Measurements from ENCODE around the gene ISY1. TPM values are rescaled to one million over a fixed set of nuclear protein-coding genes. Genes with fewer than 3 reads are reported as not detected.
A peak's percentile ranks its signal among the peaks of the same experiment; 100 is the strongest.
"Not testable (repeated sequence)": the region's sequence is repeated elsewhere in the genome, so short reads cannot be mapped to it uniquely, and the experiment has no call there.

The ISY1 gene
- total RNA-seq, 1 experiment from 2014 or later: 35.6 TPM

DNA sequence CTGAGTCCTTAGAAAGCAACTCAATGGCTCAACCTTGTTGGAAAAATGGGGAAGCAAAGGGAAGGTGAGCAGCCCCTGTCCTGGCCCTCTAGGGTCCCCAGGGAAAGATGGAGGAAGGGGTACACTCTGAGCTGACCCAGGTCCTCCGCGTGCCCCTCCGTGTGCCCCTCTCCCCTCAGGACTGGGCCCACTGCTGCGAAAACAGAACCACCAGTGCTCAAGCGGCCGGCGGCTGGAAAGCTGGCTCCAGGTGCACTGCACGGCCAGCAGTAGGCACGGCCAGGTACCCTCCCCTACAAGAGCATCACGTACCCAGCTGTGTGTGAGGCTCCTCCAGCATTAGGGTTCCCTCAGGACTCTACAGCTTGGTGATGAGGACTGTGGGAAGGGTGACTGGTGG, 65.6 kb downstream of the ISY1 start:
- Mint-ChIP-seq H3K4me1 (ENCODE audit: low read depth, unreplicated experiment) (no peaks in the 10 kb centered on the region), H3K9me3 (ENCODE audit: unreplicated experiment) (no peaks in the 10 kb centered on the region)
- CTCF ChIA-PET: no interaction called here

DNA sequence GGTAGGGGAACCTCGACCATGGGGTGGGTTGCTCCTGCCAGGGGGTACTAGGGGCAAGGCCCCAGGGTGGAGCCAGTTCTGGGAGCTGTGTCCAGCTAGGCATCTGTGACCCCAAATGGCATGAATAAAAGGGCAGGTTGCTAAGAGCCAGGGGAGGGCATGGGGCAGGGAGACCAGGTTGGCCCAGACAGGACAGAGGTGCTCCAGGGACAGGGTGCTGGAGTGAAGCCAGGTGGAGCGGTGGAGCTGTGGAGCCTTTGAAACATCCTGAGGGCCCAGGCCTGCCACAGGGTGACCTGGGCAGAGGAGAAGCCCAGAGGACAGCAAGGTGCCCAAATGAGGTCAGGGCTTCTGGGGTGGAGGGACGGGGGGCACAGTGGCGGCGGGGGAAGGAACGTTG, 72.6 kb downstream of the ISY1 start:
- H3K27me3 Mint-ChIP-seq (ENCODE audit: insufficient read depth, unreplicated experiment); H3K36me3 ChIP-seq (ENCODE audit: control insufficient read depth, insufficient read depth, low read length); H3K36me3 Mint-ChIP-seq (ENCODE audit: insufficient read depth, unreplicated experiment); DNase-seq; H3K9me3 Mint-ChIP-seq (ENCODE audit: unreplicated experiment); H3K27ac Mint-ChIP-seq (ENCODE audit: unreplicated experiment); POLR2A ChIA-PET; CTCF ChIA-PET; H3K4me1 Mint-ChIP-seq (ENCODE audit: low read depth, unreplicated experiment); H3K4me3 ChIP-seq (ENCODE audit: low read depth, low read length); H3K4me3 Mint-ChIP-seq (ENCODE audit: unreplicated experiment); H3K9me3 ChIP-seq; H3K27me3 ChIP-seq (replicated peaks; ENCODE audit: control insufficient read depth, insufficient read depth, low read length); intact Hi-C loops (cut with micrococcal nuclease; ENCODE audit: unreplicated experiment); H3K4me1 ChIP-seq; BruUV-seq (replicated peaks): not testable (repeated sequence)

More for the DNA sequence above, 65.6 kb downstream of the ISY1 start:
- intact Hi-C loops (cut with micrococcal nuclease; ENCODE audit: unreplicated experiment): no loop called here
- POLR2A ChIA-PET: no interaction called here
- H3K36me3 Mint-ChIP-seq (ENCODE audit: insufficient read depth, unreplicated experiment): peaks cover 9% of the 10 kb centered on the region
- no peaks in the 10 kb centered on the region for H3K36me3 ChIP-seq (ENCODE audit: control insufficient read depth, insufficient read depth, low read length)
- no peak for DNase-seq
- TF ChIP-seq, protein P1, sequence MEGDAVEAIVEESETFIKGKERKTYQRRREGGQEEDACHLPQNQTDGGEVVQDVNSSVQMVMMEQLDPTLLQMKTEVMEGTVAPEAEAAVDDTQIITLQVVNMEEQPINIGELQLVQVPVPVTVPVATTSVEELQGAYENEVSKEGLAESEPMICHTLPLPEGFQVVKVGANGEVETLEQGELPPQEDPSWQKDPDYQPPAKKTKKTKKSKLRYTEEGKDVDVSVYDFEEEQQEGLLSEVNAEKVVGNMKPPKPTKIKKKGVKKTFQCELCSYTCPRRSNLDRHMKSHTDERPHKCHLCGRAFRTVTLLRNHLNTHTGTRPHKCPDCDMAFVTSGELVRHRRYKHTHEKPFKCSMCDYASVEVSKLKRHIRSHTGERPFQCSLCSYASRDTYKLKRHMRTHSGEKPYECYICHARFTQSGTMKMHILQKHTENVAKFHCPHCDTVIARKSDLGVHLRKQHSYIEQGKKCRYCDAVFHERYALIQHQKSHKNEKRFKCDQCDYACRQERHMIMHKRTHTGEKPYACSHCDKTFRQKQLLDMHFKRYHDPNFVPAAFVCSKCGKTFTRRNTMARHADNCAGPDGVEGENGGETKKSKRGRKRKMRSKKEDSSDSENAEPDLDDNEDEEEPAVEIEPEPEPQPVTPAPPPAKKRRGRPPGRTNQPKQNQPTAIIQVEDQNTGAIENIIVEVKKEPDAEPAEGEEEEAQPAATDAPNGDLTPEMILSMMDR (IDR thresholded peaks at IDR 0.05; ENCODE audit: insufficient read depth in 1 of 2, low read depth in 1 of 2, low read length in 1 of 2, severe bottlenecking in 1 of 2, unreplicated experiment in 1 of 2): no peak
- H3K9me3 ChIP-seq: no peaks in the 10 kb centered on the region
- H3K4me3 ChIP-seq (ENCODE audit: low read depth, low read length): no peak overlapping the region
- no peak overlapping the region for H3K27ac Mint-ChIP-seq (ENCODE audit: unreplicated experiment)
- no peak overlapping the region for H3K4me3 Mint-ChIP-seq (ENCODE audit: unreplicated experiment)
- no peaks in the 10 kb centered on the region for H3K4me1 ChIP-seq
- no peaks in the 10 kb centered on the region for H3K27me3 Mint-ChIP-seq (ENCODE audit: insufficient read depth, unreplicated experiment)
- no peaks in the 10 kb centered on the region for H3K27me3 ChIP-seq (replicated peaks; ENCODE audit: control insufficient read depth, insufficient read depth, low read length)
- no TSS peak for BruUV-seq (replicated peaks)

DNA sequence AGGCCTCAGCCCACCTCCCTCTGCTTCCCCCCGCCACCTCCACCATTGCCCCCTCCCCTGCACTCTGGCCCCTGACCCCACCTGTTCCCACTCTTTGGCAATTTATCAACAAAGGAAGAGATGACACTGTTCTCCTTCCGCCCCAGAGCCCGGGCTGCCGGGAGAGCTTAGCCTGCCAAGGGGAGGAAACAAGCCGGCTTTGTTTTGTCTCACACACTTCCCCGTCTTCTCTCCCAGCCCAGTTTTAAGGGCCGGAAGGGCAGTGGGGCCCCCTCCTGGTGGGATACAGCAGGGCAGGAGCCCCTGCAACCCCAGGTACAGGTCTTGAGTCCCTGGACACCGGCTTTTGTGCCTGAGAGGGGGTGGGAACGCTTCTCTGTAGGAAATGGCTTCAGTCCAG, 73.0 kb downstream of the ISY1 start:
- H3K27me3 Mint-ChIP-seq (ENCODE audit: insufficient read depth, unreplicated experiment); intact Hi-C loops (cut with micrococcal nuclease; ENCODE audit: unreplicated experiment); H3K4me1 Mint-ChIP-seq (ENCODE audit: low read depth, unreplicated experiment): not testable (repeated sequence)

DNA sequence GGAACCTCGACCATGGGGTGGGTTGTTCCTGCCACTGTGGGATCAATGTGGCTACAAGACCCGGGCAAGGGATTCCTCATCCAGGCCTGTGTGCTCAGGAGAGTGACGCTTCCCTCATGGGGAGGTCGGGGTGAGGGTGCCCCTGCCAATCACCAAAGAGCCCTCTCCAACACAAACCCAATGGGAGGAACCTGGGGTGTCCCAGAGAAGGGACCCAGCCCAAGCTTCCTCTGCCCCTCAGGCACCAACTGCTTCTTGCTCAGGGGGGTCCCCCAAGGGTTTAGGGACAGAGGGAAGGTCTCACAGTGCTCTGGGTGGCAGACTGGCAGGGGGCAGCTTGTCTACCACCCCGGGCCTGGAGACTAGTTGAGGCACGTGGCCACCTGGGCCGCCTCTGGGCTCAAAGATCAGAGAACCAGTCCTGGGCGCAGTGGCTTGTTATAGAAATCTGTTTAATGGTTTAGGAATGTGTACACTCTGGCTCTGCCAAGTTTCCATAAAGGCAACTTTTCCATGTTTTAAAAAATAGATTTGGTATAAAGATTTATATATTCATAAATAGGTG, 73.6 kb downstream of the ISY1 start:
- intact Hi-C loops (cut with micrococcal nuclease; ENCODE audit: unreplicated experiment): no loop called here
- Histone ChIP-seq H3K27me3 (replicated peaks; ENCODE audit: control insufficient read depth, insufficient read depth, low read length) (no peaks in the 10 kb centered on the region), H3K36me3 (ENCODE audit: control insufficient read depth, insufficient read depth, low read length) (no peaks in the 10 kb centered on the region), H3K4me3 (ENCODE audit: low read depth, low read length) (no peak overlapping the region), H3K9me3 (no peaks in the 10 kb centered on the region), H3K4me1 (no peaks in the 10 kb centered on the region)
- Mint-ChIP-seq H3K4me3 (ENCODE audit: unreplicated experiment) (no peak overlapping the region), H3K9me3 (ENCODE audit: unreplicated experiment) (no peaks in the 10 kb centered on the region), H3K4me1 (ENCODE audit: low read depth, unreplicated experiment) (no peaks in the 10 kb centered on the region), H3K27ac (ENCODE audit: unreplicated experiment) (no peak overlapping the region), H3K36me3 (ENCODE audit: insufficient read depth, unreplicated experiment) (no peaks in the 10 kb centered on the region), H3K27me3 (ENCODE audit: insufficient read depth, unreplicated experiment) (no peaks in the 10 kb centered on the region)
- ChIA-PET POLR2A (no interaction called here), CTCF (interaction anchor here (0.5 kb wide), 1 partner anchor 29 kb away, joined by 5 read pairs; no protein-coding TSS in a partner anchor)
- TF ChIP-seq, protein P1 (IDR thresholded peaks at IDR 0.05; ENCODE audit: insufficient read depth in 1 of 2, low read depth in 1 of 2, low read length in 1 of 2, severe bottlenecking in 1 of 2, unreplicated experiment in 1 of 2): no peak
- no peak for DNase-seq
- no TSS peak for BruUV-seq (replicated peaks)

More for the DNA sequence above, 73.0 kb downstream of the ISY1 start:
- H3K4me1 ChIP-seq; H3K4me3 Mint-ChIP-seq (ENCODE audit: unreplicated experiment); H3K9me3 ChIP-seq; H3K36me3 Mint-ChIP-seq (ENCODE audit: insufficient read depth, unreplicated experiment); H3K27me3 ChIP-seq (replicated peaks; ENCODE audit: control insufficient read depth, insufficient read depth, low read length); BruUV-seq (replicated peaks); H3K9me3 Mint-ChIP-seq (ENCODE audit: unreplicated experiment); H3K36me3 ChIP-seq (ENCODE audit: control insufficient read depth, insufficient read depth, low read length); POLR2A ChIA-PET; H3K4me3 ChIP-seq (ENCODE audit: low read depth, low read length); H3K27ac Mint-ChIP-seq (ENCODE audit: unreplicated experiment); CTCF ChIA-PET: not testable (repeated sequence)
- DNase-seq: peak in 1 of 2 experiments; percentile 58
